A673 (cell line): ENCODE measurements around the gene ULK4. TPM values are rescaled to one million over a fixed set of nuclear protein-coding genes. Genes with fewer than 3 reads are reported as not detected.

Source experiments
- BruUV-seq: library from RNA; stranded (reverse); fragments of 400-500 nt; replicated peaks from 2 replicates; lab custom pipeline; 2021; lab: Mats Ljungman, UMichigan
- CTCF ChIA-PET: fragments of 300-600 bp; sonication (Branson Sonifier 250); formaldehyde crosslinking; loops from one replicate; lab custom pipeline; 2022; ENCODE audit warnings: antibody characterized with exemption; lab: Charles Lee
- POLR2A ChIA-PET: fragments of 300-600 bp; sonication (Branson Sonifier 250); formaldehyde crosslinking; loops from one replicate; lab custom pipeline; 2022; ENCODE audit warnings: antibody characterized with exemption; ENCODE audit not compliant: low non-redundant PET; lab: Charles Lee
- DNase-seq: peaks from one replicate; pipeline ENCODE4 v3.0.0-alpha.2; 2015; ENCODE audit warnings: low spot score
- H3K27ac ChIP-seq: fragments of 200-600 bp; sonication (generic); 2 replicates; pipeline ENCODE4 v1.5.1; 2016; ENCODE audit warnings: mixed run types, low read depth, mild to moderate bottlenecking, mixed read lengths, antibody characterized with exemption, low read length; ENCODE audit not compliant: poor library complexity, severe bottlenecking
- H3K27me3 ChIP-seq: fragments of 200-600 bp; sonication (generic); replicated peaks from 2 replicates; pipeline ENCODE4 v1.6.1; 2017; ENCODE audit warnings: mixed run types, low read depth, mild to moderate bottlenecking, mixed read lengths, antibody characterized with exemption, low read length; ENCODE audit not compliant: insufficient read depth, poor library complexity
- H3K36me3 ChIP-seq: fragments of 200-600 bp; sonication (generic); 2 replicates; pipeline ENCODE4 v1.6.1; 2016; ENCODE audit warnings: mixed run types, mild to moderate bottlenecking, mixed read lengths, antibody characterized with exemption, low read length; ENCODE audit not compliant: insufficient read depth, poor library complexity, severe bottlenecking
- H3K4me1 ChIP-seq: fragments of 200-600 bp; sonication (generic); 2 replicates; pipeline ENCODE4 v1.6.1; 2017; ENCODE audit warnings: mixed run types, mild to moderate bottlenecking, mixed read lengths, antibody characterized with exemption, low read length; ENCODE audit not compliant: insufficient read depth, poor library complexity, severe bottlenecking
- H3K4me3 ChIP-seq: fragments of 200-600 bp; sonication (generic); 2 replicates; pipeline ENCODE4 v1.5.1; 2016; ENCODE audit warnings: low read depth, mixed run types, mild to moderate bottlenecking, mixed read lengths, low read length; ENCODE audit not compliant: poor library complexity, severe bottlenecking
- H3K9me3 ChIP-seq: fragments of 200-600 bp; sonication (generic); 2 replicates; pipeline ENCODE4 v1.6.1; 2016; ENCODE audit warnings: mixed run types, low read depth, mild to moderate bottlenecking, mixed read lengths, antibody characterized with exemption, low read length; ENCODE audit not compliant: poor library complexity, severe bottlenecking
- CTCF ChIP-seq: fragments of 300-800, 200-600 bp; sonication (generic); conservative IDR thresholded peaks from 2 replicates; pipeline ENCODE4 v1.5.1; 2017; ENCODE audit warnings: low read depth, mild to moderate bottlenecking, antibody characterized with exemption, low read length, moderate library complexity, mixed read lengths
- EZH2 ChIP-seq: fragments of 200-600 bp; sonication (generic); IDR thresholded peaks from 2 replicates; pipeline ENCODE4 v1.6.1; 2017; ENCODE audit warnings: borderline replicate concordance, low read depth, mild to moderate bottlenecking, mixed read lengths, antibody characterized with exemption, low read length; ENCODE audit not compliant: poor library complexity, severe bottlenecking
- intact Hi-C: fragments of 100-400 bp; cut with micrococcal nuclease; formaldehyde crosslinking; loops from one replicate; pipeline ENCODE4 v1.10.0; 2022; ENCODE audit not compliant: unreplicated experiment
- total RNA-seq: library from RNA; stranded (reverse); gene quantifications from 2 replicates; pipeline ENCODE4 v1.2.3, GENCODE V29; 2021

Gene ULK4
- total RNA-seq, 1 experiment from 2014 or later, result 7.4 TPM

GRCh38 chr3:41222012-41222411, 739.9 kb downstream of the ULK4 start:
- no peak for DNase-seq
- Histone ChIP-seq H3K27ac (no peak overlapping the region), H3K36me3 (peaks cover 28% of the 10 kb centered on the region), H3K27me3 (no peaks in the 10 kb centered on the region), H3K4me3 (no peak overlapping the region), H3K4me1 (no peaks in the 10 kb centered on the region), H3K9me3 (no peaks in the 10 kb centered on the region)
- intact Hi-C loops, result no loop called here
- ChIA-PET CTCF (no interaction called here), POLR2A (no interaction called here)
- TF ChIP-seq EZH2 (no peak), CTCF (no peak)
- BruUV-seq, result no TSS peak

- CTCF ChIA-PET, result no interaction called here
- POLR2A ChIA-PET, result no interaction called here
- no TSS peak for BruUV-seq
These were observed 740.8 kb downstream of the ULK4 start for GRCh38 chr3:41220906-41221677.

GRCh38 chr3:41219424-41219823, 742.5 kb downstream of the ULK4 start:
- TF ChIP-seq EZH2, result no peak
- TF ChIP-seq CTCF, result no peak
- POLR2A ChIA-PET, result no interaction called here

More at GRCh38 chr3:41220906-41221677, 740.8 kb downstream of the ULK4 start:
- Histone ChIP-seq H3K4me3 (no peak overlapping the region), H3K27me3 (no peaks in the 10 kb centered on the region), H3K4me1 (no peaks in the 10 kb centered on the region), H3K27ac (no peak overlapping the region), H3K9me3 (no peaks in the 10 kb centered on the region), H3K36me3 (peaks cover 21% of the 10 kb centered on the region)
- intact Hi-C loops, result no loop called here
- TF ChIP-seq CTCF, result no peak
- no peak for TF ChIP-seq EZH2
- DNase-seq, result no peak

More at GRCh38 chr3:41219424-41219823, 742.5 kb downstream of the ULK4 start:
- CTCF ChIA-PET, result no interaction called here
- H3K27me3 ChIP-seq, result no peaks in the 10 kb centered on the region
- H3K9me3 ChIP-seq, result no peaks in the 10 kb centered on the region
- intact Hi-C loops, result no loop called here
- no peak for DNase-seq
- BruUV-seq, result no TSS peak
- H3K27ac ChIP-seq, result no peak overlapping the region
- H3K4me1 ChIP-seq, result no peaks in the 10 kb centered on the region
- H3K4me3 ChIP-seq, result no peak overlapping the region
- H3K36me3 ChIP-seq, result peaks cover 4% of the 10 kb centered on the region
